K562 (cell line): ENCODE results near the gene NHS. TPM values are rescaled to one million over a fixed set of nuclear protein-coding genes. Genes with fewer than 3 reads are reported as not detected.

Experiments used
- ATAC-seq: fragments of 200-7000 bp; cut with Tn5 transposase; 3 replicates; pipeline ENCODE4 v1.9.1; 2020; ENCODE audit warnings: moderate library complexity
- BruUV-seq: library from RNA; stranded (reverse); fragments of 400-500 nt; replicated peaks from 2 replicates; lab custom pipeline; 2021; lab: Mats Ljungman, UMichigan
- CTCF ChIA-PET: fragments of 300-600 bp; formaldehyde crosslinking; extraction: SDS; loops from one replicate; lab custom pipeline; 2021; ENCODE audit warnings: low intra/inter-chr PET ratio; lab: Yijun Ruan, JAX
- POLR2A ChIA-PET: fragments of 300-600, 350-650 bp; sonication (Branson Sonifier 250); formaldehyde crosslinking; extraction: SDS; loops from one replicate; lab custom pipeline; 2021; ENCODE audit warnings: antibody characterized with exemption, inconsistent platforms; lab: Yijun Ruan, JAX
- DNase-seq, 4 experiments: peaks; one replicate each; pipeline versions ENCODE4 v3.0.0 to v3.0.0-alpha.2; 2011 to 2018; ENCODE audit warnings: low spot score in 3 of 4, mixed read lengths in 3 of 4; ENCODE audit errors: extremely low read depth in 1 of 4
- FAIRE-seq: peaks from 2 replicates; lab custom pipeline; 2011; peaks lifted over from hg19 to GRCh38; lab: Jason Lieb, UNC
- H2AFZ ChIP-seq: 2 replicates; pipeline ENCODE4 v1.6.0; 2011; ENCODE audit warnings: low read depth, low read length, control low read depth, inconsistent platforms
- H3K27ac ChIP-seq: fragments of 200-600 bp; 3 replicates; pipeline ENCODE4 v1.8.0; 2011; ENCODE audit warnings: low read depth, mild to moderate bottlenecking, control low read depth, inconsistent platforms, low read length, moderate library complexity, mixed read lengths; ENCODE audit errors: extremely low read depth
- H3K27me3 ChIP-seq, 2 experiments: fragments of 300-600 bp in 1 of 2; 2 replicates in 1 of 2; 3 replicates in 1 of 2; pipeline versions ENCODE4 v1.6.0 to v1.8.0; 2011; ENCODE audit warnings: inconsistent platforms in 2 of 2, low read length in 2 of 2, mild to moderate bottlenecking in 1 of 2, mixed read lengths in 1 of 2, moderate library complexity in 1 of 2; ENCODE audit not compliant: control insufficient read depth in 2 of 2, insufficient read depth in 2 of 2
- H3K36me3 ChIP-seq: fragments of 300-600 bp; 3 replicates; pipeline ENCODE4 v1.8.0; 2011; ENCODE audit warnings: mild to moderate bottlenecking, low read length, inconsistent platforms; ENCODE audit not compliant: control insufficient read depth, insufficient read depth
- H3K4me1 ChIP-seq, 2 experiments: fragments of 200-600 bp in 1 of 2; replicated peaks in 1 of 2; 2 replicates in 1 of 2; 3 replicates in 1 of 2; pipeline versions ENCODE4 v1.5.1 to v1.8.0; 2011; ENCODE audit warnings: inconsistent platforms in 2 of 2, low read length in 2 of 2, mild to moderate bottlenecking in 1 of 2, mixed read lengths in 1 of 2, moderate library complexity in 1 of 2; ENCODE audit not compliant: control insufficient read depth in 2 of 2, insufficient read depth in 2 of 2
- H3K4me2 ChIP-seq: 2 replicates; pipeline ENCODE4 v1.6.1; 2011; ENCODE audit warnings: low read length, control low read depth, inconsistent platforms, mixed read lengths; ENCODE audit not compliant: insufficient read depth
- H3K4me3 ChIP-seq: fragments of 200-600 bp; sonication (generic), shearing (Covaris generic); 2 replicates; pipeline ENCODE4 v1.5.1; 2016; ENCODE audit warnings: control low read depth, inconsistent platforms
- H3K79me2 ChIP-seq: fragments of 200-600 bp; 3 replicates; pipeline ENCODE4 v1.8.0; 2011; ENCODE audit warnings: low read length, inconsistent platforms; ENCODE audit not compliant: control insufficient read depth, insufficient read depth
- H3K9ac ChIP-seq, 2 experiments: 2 replicates each; pipeline versions ENCODE4 v1.6.0 to v1.6.1; 2011; ENCODE audit warnings: low read depth in 2 of 2, low read length in 2 of 2, control low read depth in 1 of 2, inconsistent platforms in 1 of 2, mild to moderate bottlenecking in 1 of 2, mixed read lengths in 1 of 2; ENCODE audit not compliant: insufficient read depth in 1 of 2
- H3K9me1 ChIP-seq: one replicate; pipeline ENCODE4 v1.6.0; 2011; ENCODE audit warnings: inconsistent platforms, mild to moderate bottlenecking, low read length, moderate library complexity; ENCODE audit not compliant: control insufficient read depth, insufficient read depth
- H3K9me3 ChIP-seq: replicated peaks from 2 replicates; pipeline ENCODE4 v1.5.1; 2011; ENCODE audit warnings: low read depth, low read length, inconsistent platforms; ENCODE audit not compliant: control insufficient read depth, insufficient read depth
- H4K20me1 ChIP-seq: replicated peaks from 2 replicates; pipeline ENCODE4 v1.6.1; 2011; ENCODE audit warnings: low read length, inconsistent platforms, mixed read lengths; ENCODE audit not compliant: control insufficient read depth, insufficient read depth
- C11orf30 ChIP-seq: fragments of 450-650 bp; IDR thresholded peaks from 2 replicates; pipeline ENCODE4 v1.6.1; 2016; ENCODE audit warnings: low read depth, mild to moderate bottlenecking
- CHD2 ChIP-seq: IDR thresholded peaks from 2 replicates; pipeline ENCODE4 v1.6.1; 2011; ENCODE audit warnings: low read depth, low read length
- ELF2 ChIP-seq: fragments of 250-450 bp; sonication (Bioruptor Pico); IDR thresholded peaks from 2 replicates; pipeline ENCODE4 v1.5.0; 2021; ENCODE audit warnings: mild to moderate bottlenecking
- EP300 ChIP-seq: IDR thresholded peaks from 2 replicates; pipeline ENCODE4 v1.6.1; 2012; ENCODE audit warnings: low read length, improper control_type of control experiment
- FUS ChIP-seq: fragments of 200-400 bp; formaldehyde crosslinking; optimal IDR thresholded peaks from 2 replicates; pipeline ENCODE3; 2017; ENCODE audit warnings: low read depth, low read length
- KAT7 ChIP-seq: sonication (generic); formaldehyde crosslinking; IDR thresholded peaks from 2 replicates; pipeline ENCODE4 v1.8.0; 2022; ENCODE audit warnings: missing genetic modification reagents, mild to moderate bottlenecking, borderline replicate concordance
- MYNN ChIP-seq, 2 experiments: sonication (generic); formaldehyde crosslinking in 1 of 2; IDR thresholded peaks; 2 replicates each; pipeline versions ENCODE4 v1.5.0 to v1.6.1; 2016 to 2020; ENCODE audit warnings: antibody characterized with exemption in 1 of 2, missing genetic modification reagents in 1 of 2
- NR2F6 ChIP-seq: fragments of 450-650 bp; formaldehyde crosslinking; IDR thresholded peaks from 2 replicates; pipeline ENCODE4 v1.4.0; 2020; ENCODE audit warnings: mild to moderate bottlenecking
- PKNOX1 ChIP-seq: fragments of 450-650 bp; IDR thresholded peaks from 2 replicates; pipeline ENCODE4 v1.6.1; 2016
- POLR3A ChIP-seq: IDR thresholded peaks from 2 replicates; pipeline ENCODE4 v1.6.1; 2011; ENCODE audit warnings: borderline replicate concordance, mild to moderate bottlenecking, moderate library complexity; ENCODE audit not compliant: insufficient read length, insufficient read depth; ENCODE audit errors: extremely low read depth
- POU5F1 ChIP-seq: fragments of 150-350 bp; IDR thresholded peaks from 2 replicates; pipeline ENCODE4 v1.6.1; 2014; ENCODE audit warnings: borderline replicate concordance, low read length, low read depth, mild to moderate bottlenecking; ENCODE audit not compliant: partially characterized antibody
- TFAP4 ChIP-seq: sonication (generic); formaldehyde crosslinking; IDR thresholded peaks from 2 replicates; pipeline ENCODE4 v1.8.0; 2022; ENCODE audit warnings: missing genetic modification reagents, mild to moderate bottlenecking, moderate library complexity, borderline replicate concordance
- ZBED1 ChIP-seq: IDR thresholded peaks from 2 replicates; pipeline ENCODE4 v1.6.1; 2014
- ZBTB33 ChIP-seq: sonication (generic); formaldehyde crosslinking; IDR thresholded peaks from 2 replicates; pipeline ENCODE4 v1.8.1; 2023; ENCODE audit warnings: mild to moderate bottlenecking, missing genetic modification reagents
- ZFPM2 ChIP-seq: fragments of 250-450 bp; sonication (Bioruptor Pico); IDR thresholded peaks from 2 replicates; pipeline ENCODE4 v1.5.1; 2022; ENCODE audit warnings: mild to moderate bottlenecking
- ZNF740 ChIP-seq, 3 experiments: fragments of 200-800 bp in 1 of 3; sonication (Bioruptor generic) in 1 of 3; sonication (generic) in 1 of 3; formaldehyde crosslinking in 1 of 3; IDR thresholded peaks; 2 replicates each; pipeline versions ENCODE4 v1.6.1 to v1.8.0; 2016 to 2022; ENCODE audit warnings: mild to moderate bottlenecking in 2 of 3, missing compliant biosample characterization in 2 of 3, missing genetic modification characterization in 2 of 3, missing genetic modification reagents in 1 of 3
- WGBS: fragments of 100-300 bp; shearing (Covaris generic); methylation state at CpG from one replicate; pipeline ENCODE4 v1.1.6; 2016; ENCODE audit warnings: low coverage, mixed read lengths; ENCODE audit not compliant: insufficient coverage; ENCODE audit errors: missing lambda C conversion rate; 5-methylcytosine and 5-hydroxymethylcytosine counted together
- in situ Hi-C: fragments of 300-500 bp; cut with MboI; formaldehyde crosslinking; loops from 4 replicates; pipeline ENCODE4 v1.15.0; 2018; ENCODE audit warnings: inconsistent platforms, mixed read lengths
- intact Hi-C: fragments of 100-400 bp; cut with micrococcal nuclease; formaldehyde crosslinking; loops from 2 replicates; pipeline ENCODE4 v1.14.2; 2022
- polyA plus RNA-seq, 8 experiments: library from polyadenylated mRNA; depleted of rRNA in 4 of 8; stranded (reverse) in 5 of 8; unstranded in 3 of 8; fragments of >200 nt; fragmentation: Nextera tagmentation in 2 of 8; fragmentation: Illumina TruSeq in 1 of 8; extraction: Ambion mirVana in 2 of 8; extraction: Trizol in 1 of 8; gene quantifications; 2 replicates each; pipeline versions ENCODE4 v1.2.1 to v1.2.3, GENCODE V29; 2011 to 2014; ENCODE audit warnings: inconsistent platforms in 1 of 8, missing spikeins in 1 of 8
- total RNA-seq, 7 experiments: library from RNA; depleted of rRNA in 6 of 7; stranded (reverse); fragments of >200 nt in 6 of 7; fragmentation: Illumina TruSeq in 2 of 7; extraction: Trizol in 2 of 7; gene quantifications; 2 replicates each; pipeline versions ENCODE4 v1.2.1 to v1.2.3, GENCODE V29; 2011 to 2021; ENCODE audit warnings: low replicate concordance in 1 of 7

Gene NHS
- total and polyA plus RNA-seq, 9 of the 15 experiments (the other 6 are each of a cell fraction or from before 2014, with no cell fraction given): 0.02 TPM; not detected in 8

GRCh38 chrX:17707731-17708130, 332.7 kb downstream of the NHS start (continued):
- TF ChIP-seq C11orf30 (no peak), ELF2 (CRISPR knock-in tag) (no peak), NR2F6 (CRISPR knock-in tag) (no peak), MYNN (IDR thresholded peaks at IDR 0.05) (no peak), MYNN (CRISPR knock-in tag; IDR thresholded peaks at IDR 0.05) (no peak), ZFPM2 (CRISPR knock-in tag) (no peak), ZBTB33 (CRISPR knock-in tag) (no peak), PKNOX1 (no peak)

GRCh38 chrX:17710871-17711301, 335.9 kb downstream of the NHS start:
- POLR2A ChIA-PET: no interaction called here
- no TSS peak for BruUV-seq
- Histone ChIP-seq H3K27me3 (no peaks in the 10 kb centered on the region), H3K9me1 (no peaks in the 10 kb centered on the region), H3K27ac (no peak overlapping the region), H3K4me1 (no peaks in the 10 kb centered on the region), H4K20me1 (no peaks in the 10 kb centered on the region), H3K4me2 (no peak overlapping the region), H3K9ac (no peak overlapping the region), H3K9me3 (no peaks in the 10 kb centered on the region), H3K4me3 (no peak overlapping the region), H3K36me3 (no peaks in the 10 kb centered on the region), H3K79me2 (no peaks in the 10 kb centered on the region), H2AFZ (no peak overlapping the region)
- 0% methylated on average over 1 of the region's 1 CpG for WGBS
- DNase-seq (no peak), FAIRE-seq (no peak), ATAC-seq (no peak)
- intact Hi-C loops (no loop called here), in situ Hi-C loops (loop anchor here (10.0 kb wide), 1 partner anchor 1136 kb away; no protein-coding TSS in a partner anchor)
- CTCF ChIA-PET: no interaction called here
- no peak for TF ChIP-seq EP300
- TF ChIP-seq ZBED1: no peak
- TF ChIP-seq POU5F1: no peak
- TF ChIP-seq CHD2: no peak
- no peak for TF ChIP-seq FUS
- TF ChIP-seq TFAP4: no peak
- TF ChIP-seq KAT7: no peak
- no peak for TF ChIP-seq POLR3A
- TF ChIP-seq ZNF740 (CRISPR knock-in tag; IDR thresholded peaks at IDR 0.05): no peak
- TF ChIP-seq ZNF740 (tag; IDR thresholded peaks at IDR 0.05): no peak
